Measurements from ENCODE around the gene ATP6AP2. TPM values are rescaled to one million over a fixed set of nuclear protein-coding genes. Genes with fewer than 3 reads are reported as not detected.
A peak's percentile ranks its signal among the peaks of the same experiment; 100 is the strongest.

ATP6AP2 gene
- total and polyA plus RNA-seq, 2 experiments from 2014 or later: 80.1 to 88.7 TPM

- H3K36me3 ChIP-seq (ENCODE audit: insufficient read depth): peaks cover 5% of the 10 kb centered on the region; the same call in 1 of the 2 replicates
- DNase-seq (ENCODE audit: low spot score) (peak; percentile 63), ATAC-seq (no peak)
- no peak overlapping the region for H3K4me3 ChIP-seq
- no peaks in the 10 kb centered on the region for H3K9me2 ChIP-seq (ENCODE audit: insufficient read depth)
- H3K79me2 ChIP-seq (replicated peaks; ENCODE audit: insufficient read depth): no peaks in the 10 kb centered on the region
- TF ChIP-seq STAT1 (IDR thresholded peaks at IDR 0.05; ENCODE audit: unreplicated experiment): no peak
- peak; percentile 62 to 67 for TF ChIP-seq CTCF (conservative IDR thresholded peaks at IDR 0.05; ENCODE audit: low read depth in 2 of 2)
- TF ChIP-seq ZNF331 (CRISPR knock-in tag; IDR thresholded peaks at IDR 0.05; ENCODE audit: low read depth): no peak
- no peak overlapping the region for H3K27ac Mint-ChIP-seq
- H2AFZ ChIP-seq: no peak overlapping the region
- no peak overlapping the region for H3K27ac ChIP-seq (ENCODE audit: low read depth)
- no peaks in the 10 kb centered on the region for H4K20me1 ChIP-seq (replicated peaks; ENCODE audit: insufficient read depth)
- H3K36me3 Mint-ChIP-seq (ENCODE audit: low read depth): peaks cover 28% of the 10 kb centered on the region
- peaks cover 5% of the 10 kb centered on the region for H3K27me3 Mint-ChIP-seq (ENCODE audit: insufficient read depth, low read depth, poor library complexity)
- no peaks in the 10 kb centered on the region; the same call in 2 of the 3 replicates for H3K9me3 Mint-ChIP-seq
- H3K4me1 Mint-ChIP-seq: no peaks in the 10 kb centered on the region; the same call in 2 of the 3 replicates
- H3K4me1 ChIP-seq (ENCODE audit: insufficient read depth): no peaks in the 10 kb centered on the region
- H3F3A ChIP-seq (replicated peaks; ENCODE audit: low read depth): 0 out of 2 replicates have a peak, but pooled peaks cover 10% of the 10 kb centered on the region
- no peak overlapping the region for H3K4me3 Mint-ChIP-seq
- H3K27me3 ChIP-seq (ENCODE audit: insufficient read depth): no peaks in the 10 kb centered on the region
- H3K4me2 ChIP-seq: no peak overlapping the region
Observed at GRCh38 chrX:40651620-40652223, 71.0 kb downstream of the ATP6AP2 start.

GRCh38 chrX:40652664-40653063 lies 71.9 kb downstream of the ATP6AP2 start:
- Histone ChIP-seq H3K4me2 (no peak overlapping the region), H3K9me2 (ENCODE audit: insufficient read depth) (no peaks in the 10 kb centered on the region), H3K27ac (ENCODE audit: low read depth) (no peak overlapping the region), H3K4me1 (ENCODE audit: insufficient read depth) (no peaks in the 10 kb centered on the region), H4K20me1 (replicated peaks; ENCODE audit: insufficient read depth) (no peaks in the 10 kb centered on the region), H3K79me2 (replicated peaks; ENCODE audit: insufficient read depth) (no peaks in the 10 kb centered on the region), H3K36me3 (ENCODE audit: insufficient read depth) (peaks cover 5% of the 10 kb centered on the region; the same call in 1 of the 2 replicates), H3K4me3 (no peak overlapping the region), H3F3A (replicated peaks; ENCODE audit: low read depth) (0 out of 2 replicates have a peak, but pooled peaks cover 10% of the 10 kb centered on the region), H2AFZ (no peak overlapping the region), H3K27me3 (ENCODE audit: insufficient read depth) (no peaks in the 10 kb centered on the region)
- DNase-seq (ENCODE audit: low spot score) (no peak), ATAC-seq (no peak)
- Mint-ChIP-seq H3K27ac (no peak overlapping the region), H3K4me1 (no peaks in the 10 kb centered on the region; the same call in 2 of the 3 replicates), H3K36me3 (ENCODE audit: low read depth) (peaks cover 35% of the 10 kb centered on the region), H3K4me3 (no peak overlapping the region), H3K27me3 (ENCODE audit: insufficient read depth, low read depth, poor library complexity) (peaks cover 3% of the 10 kb centered on the region), H3K9me3 (no peaks in the 10 kb centered on the region)
- TF ChIP-seq NANOG (IDR thresholded peaks at IDR 0.05; ENCODE audit: borderline replicate concordance) (no peak), CREB1 (CRISPR knock-in tag; IDR thresholded peaks at IDR 0.05; ENCODE audit: low read depth) (no peak), ZNF331 (CRISPR knock-in tag; IDR thresholded peaks at IDR 0.05; ENCODE audit: low read depth) (no peak), ZNF462 (CRISPR knock-in tag; IDR thresholded peaks at IDR 0.05) (no peak), REST (IDR thresholded peaks at IDR 0.05; ENCODE audit: unreplicated experiment) (no peak), EZH2phosphoT487 (IDR thresholded peaks at IDR 0.05; ENCODE audit: unreplicated experiment) (no peak), EZH2 (IDR thresholded peaks at IDR 0.05; ENCODE audit: low read depth, unreplicated experiment) (no peak), ZNF114 (CRISPR knock-in tag; IDR thresholded peaks at IDR 0.05) (no peak)
